Panc1 (cell line): ENCODE data around the gene GLCCI1. TPM values are rescaled to one million over a fixed set of nuclear protein-coding genes. Genes with fewer than 3 reads are reported as not detected.

Source experiments
- ATAC-seq: fragments of 200-7000 bp; cut with Tn5 transposase; 2 replicates; pipeline ENCODE4 v1.9.1; 2020; ENCODE audit warnings: mild to moderate bottlenecking, moderate library complexity
- BruUV-seq: library from RNA; stranded (reverse); fragments of 400-500 nt; replicated peaks from 2 replicates; lab custom pipeline; 2021; lab: Mats Ljungman, UMichigan
- CTCF ChIA-PET: fragments of 300-600 bp; sonication (Branson Sonifier 250); formaldehyde crosslinking; loops from one replicate; lab custom pipeline; 2022; ENCODE audit warnings: antibody characterized with exemption; lab: Charles Lee
- POLR2A ChIA-PET: fragments of 300-600 bp; sonication (Branson Sonifier 250); formaldehyde crosslinking; loops from one replicate; lab custom pipeline; 2022; ENCODE audit warnings: antibody characterized with exemption; lab: Charles Lee
- DNase-seq: peaks from one replicate; pipeline ENCODE4 v3.0.0-alpha.2; 2010; ENCODE audit warnings: low read depth, low spot score
- H3K27ac ChIP-seq: 2 replicates; pipeline ENCODE4 v1.5.1; 2011; ENCODE audit warnings: mild to moderate bottlenecking, low read length, inconsistent platforms
- H3K27me3 ChIP-seq: fragments of 200-500 bp; sonication (Bioruptor generic); 2 replicates; pipeline ENCODE4 v1.6.0; 2014; ENCODE audit warnings: low read length, inconsistent platforms; ENCODE audit not compliant: control insufficient read depth, insufficient read depth
- H3K36me3 ChIP-seq: fragments of 200-500 bp; sonication (Bioruptor generic); 2 replicates; pipeline ENCODE4 v1.5.1; 2014; ENCODE audit warnings: inconsistent platforms, mild to moderate bottlenecking, low read length, moderate library complexity; ENCODE audit not compliant: control insufficient read depth, insufficient read depth
- H3K4me1 ChIP-seq: 2 replicates; pipeline ENCODE4 v1.5.1; 2011; ENCODE audit warnings: inconsistent platforms, mild to moderate bottlenecking, low read length, moderate library complexity; ENCODE audit not compliant: control insufficient read depth, insufficient read depth
- H3K4me3 ChIP-seq, 2 experiments: 2 replicates each; pipeline ENCODE4 v1.5.1; 2011 to 2012; ENCODE audit warnings: low read depth in 2 of 2, low read length in 2 of 2, mild to moderate bottlenecking in 2 of 2, inconsistent platforms in 1 of 2, moderate library complexity in 1 of 2
- H3K9me3 ChIP-seq: fragments of 200-500 bp; sonication (Bioruptor generic); 2 replicates; pipeline ENCODE4 v1.5.1; 2014; ENCODE audit warnings: low read depth, mild to moderate bottlenecking, inconsistent platforms, low read length, moderate library complexity; ENCODE audit not compliant: control insufficient read depth, insufficient read depth
- CTCF ChIP-seq: fragments of 450-650 bp; IDR thresholded peaks from 2 replicates; pipeline ENCODE4 v1.5.1; 2017; ENCODE audit warnings: mild to moderate bottlenecking
- POLR2AphosphoS5 ChIP-seq: IDR thresholded peaks from 2 replicates; pipeline ENCODE4 v1.6.1; 2012; ENCODE audit warnings: mild to moderate bottlenecking, low read depth, low read length, moderate library complexity
- SIN3A ChIP-seq: IDR thresholded peaks from 2 replicates; pipeline ENCODE4 v1.6.1; 2012; ENCODE audit warnings: low read depth, mild to moderate bottlenecking, low read length, moderate library complexity, borderline replicate concordance; ENCODE audit not compliant: insufficient read depth
- TCF7L2 ChIP-seq: IDR thresholded peaks from 2 replicates; pipeline ENCODE4 v1.6.1; 2011; ENCODE audit warnings: mild to moderate bottlenecking, low read depth, low read length, inconsistent platforms
- in situ Hi-C: cut with HindIII; loops from 2 replicates; pipeline ENCODE4 v1.10.0; 2016; ENCODE audit warnings: low sequenced_read_pairs, low pct_unique_long_range_greater_than_20kb
- intact Hi-C: fragments of 100-400 bp; cut with micrococcal nuclease; formaldehyde crosslinking; loops from one replicate; pipeline ENCODE4 v1.10.0; 2022; ENCODE audit not compliant: unreplicated experiment
- total RNA-seq: library from RNA; stranded (reverse); gene quantifications from one replicate; pipeline ENCODE4 v1.2.1, GENCODE V29; 2021; ENCODE audit not compliant: unreplicated experiment
- TF ChIP-seq, protein P1 (sequence below), 2 experiments: IDR thresholded peaks; 2 replicates each; pipeline ENCODE4 v1.6.1; 2011 to 2012; ENCODE audit warnings: low read depth in 2 of 2, control low read depth in 1 of 2, low read length in 1 of 2, mild to moderate bottlenecking in 1 of 2, moderate library complexity in 1 of 2; ENCODE audit not compliant: insufficient read depth in 1 of 2

The GLCCI1 gene
- total RNA-seq, 1 experiment from 2014 or later = 36.4 TPM

GRCh38 chr7:8084836-8085235, 116.2 kb downstream of the GLCCI1 start:
- H3K27me3 ChIP-seq = no peaks in the 10 kb centered on the region
- H3K9me3 ChIP-seq = no peaks in the 10 kb centered on the region
- in situ Hi-C loops = no loop called here
- DNase-seq (no peak), ATAC-seq (no peak)
- TF ChIP-seq CTCF = no peak
- TF ChIP-seq POLR2AphosphoS5 = no peak
- TF ChIP-seq SIN3A = no peak
- TF ChIP-seq TCF7L2 = no peak
- TF ChIP-seq, protein P1, sequence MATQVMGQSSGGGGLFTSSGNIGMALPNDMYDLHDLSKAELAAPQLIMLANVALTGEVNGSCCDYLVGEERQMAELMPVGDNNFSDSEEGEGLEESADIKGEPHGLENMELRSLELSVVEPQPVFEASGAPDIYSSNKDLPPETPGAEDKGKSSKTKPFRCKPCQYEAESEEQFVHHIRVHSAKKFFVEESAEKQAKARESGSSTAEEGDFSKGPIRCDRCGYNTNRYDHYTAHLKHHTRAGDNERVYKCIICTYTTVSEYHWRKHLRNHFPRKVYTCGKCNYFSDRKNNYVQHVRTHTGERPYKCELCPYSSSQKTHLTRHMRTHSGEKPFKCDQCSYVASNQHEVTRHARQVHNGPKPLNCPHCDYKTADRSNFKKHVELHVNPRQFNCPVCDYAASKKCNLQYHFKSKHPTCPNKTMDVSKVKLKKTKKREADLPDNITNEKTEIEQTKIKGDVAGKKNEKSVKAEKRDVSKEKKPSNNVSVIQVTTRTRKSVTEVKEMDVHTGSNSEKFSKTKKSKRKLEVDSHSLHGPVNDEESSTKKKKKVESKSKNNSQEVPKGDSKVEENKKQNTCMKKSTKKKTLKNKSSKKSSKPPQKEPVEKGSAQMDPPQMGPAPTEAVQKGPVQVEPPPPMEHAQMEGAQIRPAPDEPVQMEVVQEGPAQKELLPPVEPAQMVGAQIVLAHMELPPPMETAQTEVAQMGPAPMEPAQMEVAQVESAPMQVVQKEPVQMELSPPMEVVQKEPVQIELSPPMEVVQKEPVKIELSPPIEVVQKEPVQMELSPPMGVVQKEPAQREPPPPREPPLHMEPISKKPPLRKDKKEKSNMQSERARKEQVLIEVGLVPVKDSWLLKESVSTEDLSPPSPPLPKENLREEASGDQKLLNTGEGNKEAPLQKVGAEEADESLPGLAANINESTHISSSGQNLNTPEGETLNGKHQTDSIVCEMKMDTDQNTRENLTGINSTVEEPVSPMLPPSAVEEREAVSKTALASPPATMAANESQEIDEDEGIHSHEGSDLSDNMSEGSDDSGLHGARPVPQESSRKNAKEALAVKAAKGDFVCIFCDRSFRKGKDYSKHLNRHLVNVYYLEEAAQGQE (IDR thresholded peaks at IDR 0.05; ENCODE audit: insufficient read depth in 1 of 2, low read depth in 2 of 2, low read length in 1 of 2) = no peak
- intact Hi-C loops = no loop called here
- ChIA-PET POLR2A (no interaction called here), CTCF (no interaction called here)
- no peak overlapping the region for H3K27ac ChIP-seq
- H3K4me1 ChIP-seq = no peaks in the 10 kb centered on the region
- no peaks in the 10 kb centered on the region; the same call in 1 of the 2 replicates for H3K36me3 ChIP-seq
- H3K4me3 ChIP-seq = no peak overlapping the region
- no TSS peak for BruUV-seq

DNA sequence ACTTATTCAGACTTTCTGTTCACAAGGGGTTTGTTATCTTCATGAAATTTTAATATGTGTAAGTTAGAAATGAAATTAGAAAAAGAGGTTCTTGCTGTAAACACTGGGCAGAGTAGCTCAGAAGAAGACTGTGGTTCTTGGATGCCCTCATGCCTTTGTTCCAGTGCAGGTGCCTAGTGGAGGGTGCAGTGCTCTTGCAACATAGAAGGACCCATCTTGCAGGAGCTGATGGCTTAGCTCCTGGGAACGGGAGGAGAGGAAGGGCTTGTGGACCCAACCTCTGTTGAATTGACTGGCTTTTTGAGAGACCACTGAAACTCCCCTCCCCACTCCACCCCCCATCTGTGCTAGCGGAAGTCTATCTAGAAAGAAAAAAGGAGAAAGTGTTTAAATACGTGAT, 116.8 kb downstream of the GLCCI1 start:
- H3K9me3 ChIP-seq = no peaks in the 10 kb centered on the region
- no peaks in the 10 kb centered on the region for H3K4me1 ChIP-seq
- ChIA-PET CTCF (no interaction called here), POLR2A (no interaction called here)
- TF ChIP-seq SIN3A (no peak), TCF7L2 (no peak), CTCF (no peak), POLR2AphosphoS5 (no peak)
- TF ChIP-seq, protein P1 (IDR thresholded peaks at IDR 0.05; ENCODE audit: insufficient read depth in 1 of 2, low read depth in 2 of 2, low read length in 1 of 2) = no peak
- no TSS peak for BruUV-seq
- H3K27me3 ChIP-seq = no peaks in the 10 kb centered on the region
- DNase-seq (no peak), ATAC-seq (no peak)
- in situ Hi-C loops = no loop called here
- no peak overlapping the region for H3K27ac ChIP-seq
- intact Hi-C loops = no loop called here
- H3K4me3 ChIP-seq = no peak overlapping the region
- H3K36me3 ChIP-seq = no peaks in the 10 kb centered on the region; the same call in 1 of the 2 replicates
